Measurements from ENCODE around the gene CCNJL. TPM values are rescaled to one million over a fixed set of nuclear protein-coding genes. Genes with fewer than 3 reads are reported as not detected.

CCNJL gene
- total RNA-seq, 2 experiments from 2014 or later = not detected

GRCh38 chr5:160259341-160259740 is 53.0 kb downstream of the CCNJL start:
- H2AFZ ChIP-seq (ENCODE audit: low read length) = no peak overlapping the region
- no peaks in the 10 kb centered on the region for H3K9me2 ChIP-seq (ENCODE audit: insufficient read depth, low read length)
- CTCF ChIA-PET (ENCODE audit: unreplicated experiment) = no interaction called here
- H3K27ac ChIP-seq (ENCODE audit: low read depth, low read length, poor library complexity, severe bottlenecking) = no peak overlapping the region
- POLR2A ChIA-PET = no interaction called here
- TF ChIP-seq CTCF (conservative IDR thresholded peaks at IDR 0.05; ENCODE audit: low read length) (no peak), EZH2phosphoT487 (IDR thresholded peaks at IDR 0.05; ENCODE audit: borderline replicate concordance, low read depth, low read length) (no peak)
- no peak overlapping the region for H3K4me2 ChIP-seq (ENCODE audit: low read length)
- H3K4me1 ChIP-seq (ENCODE audit: insufficient read depth, low read length, poor library complexity, severe bottlenecking) = peaks cover 16% of the 10 kb centered on the region
- no TSS peak for BruUV-seq (replicated peaks)
- DNase-seq (ENCODE audit: low spot score) = no peak
- no peaks in the 10 kb centered on the region for H4K20me1 ChIP-seq (ENCODE audit: insufficient read depth, low read length)
- no peaks in the 10 kb centered on the region for H3K9me3 ChIP-seq (ENCODE audit: low read length)
- no peaks in the 10 kb centered on the region for H3K36me3 ChIP-seq (ENCODE audit: insufficient read depth, low read length)
- H3K4me3 ChIP-seq (ENCODE audit: low read depth, low read length, poor library complexity, severe bottlenecking) = no peak overlapping the region
- intact Hi-C loops (cut with micrococcal nuclease; ENCODE audit: unreplicated experiment) = no loop called here
- no peaks in the 10 kb centered on the region for H3K79me2 ChIP-seq (ENCODE audit: insufficient read depth, low read depth, low read length)

GRCh38 chr5:160254706-160255105 is 57.7 kb downstream of the CCNJL start:
- H3K79me2 ChIP-seq (ENCODE audit: insufficient read depth, low read depth, low read length) = no peaks in the 10 kb centered on the region
- H3K9me3 ChIP-seq (ENCODE audit: low read length) = no peaks in the 10 kb centered on the region
- H4K20me1 ChIP-seq (ENCODE audit: insufficient read depth, low read length) = no peaks in the 10 kb centered on the region
- no peak for DNase-seq (ENCODE audit: low spot score)
- TF ChIP-seq CTCF (conservative IDR thresholded peaks at IDR 0.05; ENCODE audit: low read length) (no peak), EZH2phosphoT487 (IDR thresholded peaks at IDR 0.05; ENCODE audit: borderline replicate concordance, low read depth, low read length) (no peak)
- H3K4me1 ChIP-seq (ENCODE audit: insufficient read depth, low read length, poor library complexity, severe bottlenecking) = no peaks in the 10 kb centered on the region
- H3K4me3 ChIP-seq (ENCODE audit: low read depth, low read length, poor library complexity, severe bottlenecking) = no peak overlapping the region
- ChIA-PET POLR2A (no interaction called here), CTCF (ENCODE audit: unreplicated experiment) (no interaction called here)
- H3K9me2 ChIP-seq (ENCODE audit: insufficient read depth, low read length) = no peaks in the 10 kb centered on the region
- no peaks in the 10 kb centered on the region for H3K36me3 ChIP-seq (ENCODE audit: insufficient read depth, low read length)
- no peak overlapping the region for H2AFZ ChIP-seq (ENCODE audit: low read length)
- no TSS peak for BruUV-seq (replicated peaks)
- intact Hi-C loops (cut with micrococcal nuclease; ENCODE audit: unreplicated experiment) = no loop called here
- H3K4me2 ChIP-seq (ENCODE audit: low read length) = no peak overlapping the region
- no peak overlapping the region for H3K27ac ChIP-seq (ENCODE audit: low read depth, low read length, poor library complexity, severe bottlenecking)

GRCh38 chr5:160253441-160253840 is 58.9 kb downstream of the CCNJL start:
- Histone ChIP-seq H3K27ac (ENCODE audit: low read depth, low read length, poor library complexity, severe bottlenecking) (no peak overlapping the region), H3K79me2 (ENCODE audit: insufficient read depth, low read depth, low read length) (no peaks in the 10 kb centered on the region), H3K9me2 (ENCODE audit: insufficient read depth, low read length) (no peaks in the 10 kb centered on the region), H3K4me1 (ENCODE audit: insufficient read depth, low read length, poor library complexity, severe bottlenecking) (no peaks in the 10 kb centered on the region), H3K36me3 (ENCODE audit: insufficient read depth, low read length) (no peaks in the 10 kb centered on the region), H4K20me1 (ENCODE audit: insufficient read depth, low read length) (no peaks in the 10 kb centered on the region), H3K4me3 (ENCODE audit: low read depth, low read length, poor library complexity, severe bottlenecking) (no peak overlapping the region), H2AFZ (ENCODE audit: low read length) (no peak overlapping the region), H3K4me2 (ENCODE audit: low read length) (no peak overlapping the region), H3K9me3 (ENCODE audit: low read length) (no peaks in the 10 kb centered on the region)
- intact Hi-C loops (cut with micrococcal nuclease; ENCODE audit: unreplicated experiment) = no loop called here
- DNase-seq (ENCODE audit: low spot score) = no peak
- ChIA-PET CTCF (ENCODE audit: unreplicated experiment) (no interaction called here), POLR2A (interaction anchor here (0.6 kb wide), 3 partner anchors 37 to 1048 kb away, joined by 3 to 5 read pairs (median 4); no protein-coding TSS in a partner anchor)
- TF ChIP-seq CTCF (conservative IDR thresholded peaks at IDR 0.05; ENCODE audit: low read length) (no peak), EZH2phosphoT487 (IDR thresholded peaks at IDR 0.05; ENCODE audit: borderline replicate concordance, low read depth, low read length) (no peak)
- no TSS peak for BruUV-seq (replicated peaks)

Measured in OCI-LY7 (cell line).